Ishikawa (cell line): ENCODE data around the gene OR6S1.

Experiments
- CEBPB ChIP-seq: IDR thresholded peaks from 2 replicates; pipeline ENCODE4 v1.6.1; 2012
- CREB1 ChIP-seq: IDR thresholded peaks from 2 replicates; pipeline ENCODE4 v1.6.1; 2012; ENCODE audit warnings: low read depth
- EGR1 ChIP-seq: IDR thresholded peaks from 2 replicates; pipeline ENCODE4 v1.6.1; 2012
- EP300 ChIP-seq: IDR thresholded peaks from 2 replicates; pipeline ENCODE4 v1.6.1; 2012; ENCODE audit warnings: borderline replicate concordance
- FOXM1 ChIP-seq: IDR thresholded peaks from 2 replicates; pipeline ENCODE4 v1.6.1; 2012; ENCODE audit warnings: low read depth, borderline replicate concordance
- MAX ChIP-seq: IDR thresholded peaks from 2 replicates; pipeline ENCODE4 v1.6.1; 2012
- RAD21 ChIP-seq: IDR thresholded peaks from 2 replicates; pipeline ENCODE4 v1.6.1; 2012; ENCODE audit warnings: low read depth
- REST ChIP-seq: IDR thresholded peaks from 2 replicates; pipeline ENCODE4 v1.6.1; 2012; ENCODE audit warnings: low read depth, mild to moderate bottlenecking
- TAF1 ChIP-seq: IDR thresholded peaks from 2 replicates; pipeline ENCODE4 v1.6.1; 2012; ENCODE audit warnings: low read depth, mild to moderate bottlenecking
- TCF12 ChIP-seq: IDR thresholded peaks from 2 replicates; pipeline ENCODE4 v1.6.1; 2012; ENCODE audit warnings: low read depth
- TEAD4 ChIP-seq: IDR thresholded peaks from 2 replicates; pipeline ENCODE4 v1.6.1; 2012
- USF1 ChIP-seq: IDR thresholded peaks from 2 replicates; pipeline ENCODE4 v1.6.1; 2012
- YY1 ChIP-seq: IDR thresholded peaks from 2 replicates; pipeline ENCODE4 v1.6.1; 2012; ENCODE audit warnings: low read depth
- ZBTB7A ChIP-seq: IDR thresholded peaks from 2 replicates; pipeline ENCODE4 v1.6.1; 2012; ENCODE audit warnings: low read depth

GRCh38 chr14:20683891-20684661 is 42.6 kb upstream of the OR6S1 start, which contains the start of gene RNASE4:
- no peak for TF ChIP-seq EP300
- TF ChIP-seq MAX = peak; percentile 49
- no peak for TF ChIP-seq TAF1
- TF ChIP-seq TEAD4 = peak; percentile 86
- TF ChIP-seq REST = 0 out of 2 replicates have a peak, but pooled peaks have one; percentile 15
- no peak for TF ChIP-seq USF1
- TF ChIP-seq RAD21 = no peak
- TF ChIP-seq FOXM1 = no peak
- TF ChIP-seq CEBPB = no peak
- TF ChIP-seq YY1 = no peak
- TF ChIP-seq CREB1 = no peak
- no peak for TF ChIP-seq EGR1
- TF ChIP-seq ZBTB7A = 0 out of 2 replicates have a peak, but pooled peaks have one; percentile 55
- TF ChIP-seq TCF12 = peak; percentile 54
